ENCODE results near the gene MAPKAP1.

DNA sequence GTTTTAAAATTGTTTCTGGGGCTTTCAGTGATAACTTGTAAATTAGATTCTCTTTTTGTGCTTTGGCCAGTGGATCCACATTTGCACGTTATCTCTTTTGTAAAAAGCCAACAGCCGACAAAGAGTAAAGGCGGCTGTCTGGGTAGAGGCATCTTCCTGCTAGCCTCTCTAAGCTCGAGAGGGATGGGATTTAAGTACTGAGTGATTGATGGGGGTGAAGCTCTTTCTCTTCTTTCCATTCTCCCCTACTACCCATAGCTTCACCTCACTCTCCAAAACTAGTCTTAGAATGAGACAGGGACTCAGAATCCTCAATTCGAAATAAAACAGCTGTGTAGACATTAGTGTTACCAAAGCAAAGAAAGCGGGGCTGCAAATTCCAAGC lies 43.6 kb upstream of the MAPKAP1 start:
- TF ChIP-seq, protein P1, sequence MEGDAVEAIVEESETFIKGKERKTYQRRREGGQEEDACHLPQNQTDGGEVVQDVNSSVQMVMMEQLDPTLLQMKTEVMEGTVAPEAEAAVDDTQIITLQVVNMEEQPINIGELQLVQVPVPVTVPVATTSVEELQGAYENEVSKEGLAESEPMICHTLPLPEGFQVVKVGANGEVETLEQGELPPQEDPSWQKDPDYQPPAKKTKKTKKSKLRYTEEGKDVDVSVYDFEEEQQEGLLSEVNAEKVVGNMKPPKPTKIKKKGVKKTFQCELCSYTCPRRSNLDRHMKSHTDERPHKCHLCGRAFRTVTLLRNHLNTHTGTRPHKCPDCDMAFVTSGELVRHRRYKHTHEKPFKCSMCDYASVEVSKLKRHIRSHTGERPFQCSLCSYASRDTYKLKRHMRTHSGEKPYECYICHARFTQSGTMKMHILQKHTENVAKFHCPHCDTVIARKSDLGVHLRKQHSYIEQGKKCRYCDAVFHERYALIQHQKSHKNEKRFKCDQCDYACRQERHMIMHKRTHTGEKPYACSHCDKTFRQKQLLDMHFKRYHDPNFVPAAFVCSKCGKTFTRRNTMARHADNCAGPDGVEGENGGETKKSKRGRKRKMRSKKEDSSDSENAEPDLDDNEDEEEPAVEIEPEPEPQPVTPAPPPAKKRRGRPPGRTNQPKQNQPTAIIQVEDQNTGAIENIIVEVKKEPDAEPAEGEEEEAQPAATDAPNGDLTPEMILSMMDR (IDR thresholded peaks at IDR 0.05; ENCODE audit: poor library complexity, severe bottlenecking) = no peak
- no peak for TF ChIP-seq EP300 (conservative IDR thresholded peaks at IDR 0.05; ENCODE audit: poor library complexity, severe bottlenecking)
- TF ChIP-seq SMC3 (conservative IDR thresholded peaks at IDR 0.05; ENCODE audit: poor library complexity) = peak; percentile 34
- no peak for TF ChIP-seq MXI1 (conservative IDR thresholded peaks at IDR 0.05; ENCODE audit: poor library complexity, severe bottlenecking)
- TF ChIP-seq POLR2AphosphoS5 (IDR thresholded peaks at IDR 0.05) = peak; percentile 52
